Stomach (tissue), 9 donors: ENCODE measurements around the gene TEPSIN. TPM values are rescaled to one million over a fixed set of nuclear protein-coding genes. Genes with fewer than 3 reads are reported as not detected.

Experiments used
- DNase-seq, 2 donors: peaks; one replicate each; pipeline versions ENCODE4 v3.0.0 to v3.0.0-alpha.2; 2013 to 2019
- H3K27ac ChIP-seq, 5 donors: fragments of 200-600 bp in 4 of 5; sonication (generic) in 4 of 5; one replicate each; pipeline ENCODE4 v1.5.1; 2013 to 2019; ENCODE audit warnings: mild to moderate bottlenecking in 1 of 5, moderate library complexity in 1 of 5
- H3K27me3 ChIP-seq, 3 donors: fragments of 200-600 bp; sonication (generic); one replicate each; pipeline ENCODE4 v1.5.1; 2017 to 2019; ENCODE audit warnings: mixed run types in 1 of 3
- H3K36me3 ChIP-seq, 4 donors: fragments of 200-600 bp; sonication (generic); 1 replicate in 3 of 4; 2 replicates in 1 of 4; pipeline ENCODE4 v1.5.1; 2016 to 2019
- H3K4me1 ChIP-seq, 4 donors: fragments of 200-600 bp; sonication (generic); one replicate each; pipeline ENCODE4 v1.5.1; 2016 to 2019
- H3K4me3 ChIP-seq, 4 donors: fragments of 200-600 bp; sonication (generic) in 3 of 4; one replicate each; pipeline ENCODE4 v1.5.1; 2016 to 2019; ENCODE audit warnings: mild to moderate bottlenecking in 1 of 4
- H3K9me3 ChIP-seq, 4 donors: fragments of 200-600 bp; sonication (generic); one replicate each; pipeline ENCODE4 v1.5.1; 2016 to 2019
- EP300 ChIP-seq: sonication (generic); formaldehyde crosslinking; IDR thresholded peaks from one replicate; pipeline ENCODE4 v1.6.1; 2017; ENCODE audit warnings: antibody characterized with exemption
- POLR2A ChIP-seq, 4 donors: fragments of 450-650 bp; IDR thresholded peaks; one replicate each; pipeline ENCODE4 v1.6.1; 2016; ENCODE audit warnings: antibody characterized with exemption in 4 of 4, control low read depth in 2 of 4, mild to moderate bottlenecking in 1 of 4, moderate library complexity in 1 of 4
- POLR2AphosphoS5 ChIP-seq, 3 donors: sonication (generic); formaldehyde crosslinking; IDR thresholded peaks; one replicate each; pipeline ENCODE4 v1.6.1; 2016; ENCODE audit warnings: antibody characterized with exemption in 3 of 3
- WGBS, 5 donors: extraction: QIAGEN DNeasy Blood & Tissue Kit in 3 of 5; methylation state at CpG; one replicate each; pipeline versions ENCODE4 v1.1.5 to v1.1.7; 2013 to 2018; 5-methylcytosine and 5-hydroxymethylcytosine counted together
- intact Hi-C: fragments of 100-400 bp; cut with DNase I; formaldehyde crosslinking; loops from one replicate; pipeline ENCODE4 v1.15.1; 2023; ENCODE audit warnings: low total_unique reads
- polyA plus RNA-seq, 3 donors: library from polyadenylated mRNA; stranded (reverse); fragments of 200-250 nt; gene quantifications; one replicate each; pipeline ENCODE4 v1.2.3, GENCODE V29; 2013
- total RNA-seq, 5 donors: library from RNA; depleted of rRNA; stranded (reverse); fragments of >200 nt; gene quantifications; one replicate each; pipeline versions ENCODE4 v1.1.0 to v1.2.3, GENCODE V29; 2014 to 2016
- TF ChIP-seq, protein P1 (sequence below), 7 experiments: fragments of 450-650 bp in 4 of 7; fragments of 200-600 bp in 3 of 7; sonication (generic) in 3 of 7; IDR thresholded peaks; one replicate each; pipeline ENCODE4 v1.5.1; 2016 to 2019; ENCODE audit warnings: antibody characterized with exemption in 7 of 7, control low read depth in 2 of 7, mild to moderate bottlenecking in 1 of 7
- donor health status: healthy with polysubstance abuse.
- donor health status: Bipolar disorder and iron deficiency.
- donor health status: healthy.

TEPSIN gene
- total and polyA plus RNA-seq, 8 donors: 9.4 to 295 (median 21.4) TPM

DNA sequence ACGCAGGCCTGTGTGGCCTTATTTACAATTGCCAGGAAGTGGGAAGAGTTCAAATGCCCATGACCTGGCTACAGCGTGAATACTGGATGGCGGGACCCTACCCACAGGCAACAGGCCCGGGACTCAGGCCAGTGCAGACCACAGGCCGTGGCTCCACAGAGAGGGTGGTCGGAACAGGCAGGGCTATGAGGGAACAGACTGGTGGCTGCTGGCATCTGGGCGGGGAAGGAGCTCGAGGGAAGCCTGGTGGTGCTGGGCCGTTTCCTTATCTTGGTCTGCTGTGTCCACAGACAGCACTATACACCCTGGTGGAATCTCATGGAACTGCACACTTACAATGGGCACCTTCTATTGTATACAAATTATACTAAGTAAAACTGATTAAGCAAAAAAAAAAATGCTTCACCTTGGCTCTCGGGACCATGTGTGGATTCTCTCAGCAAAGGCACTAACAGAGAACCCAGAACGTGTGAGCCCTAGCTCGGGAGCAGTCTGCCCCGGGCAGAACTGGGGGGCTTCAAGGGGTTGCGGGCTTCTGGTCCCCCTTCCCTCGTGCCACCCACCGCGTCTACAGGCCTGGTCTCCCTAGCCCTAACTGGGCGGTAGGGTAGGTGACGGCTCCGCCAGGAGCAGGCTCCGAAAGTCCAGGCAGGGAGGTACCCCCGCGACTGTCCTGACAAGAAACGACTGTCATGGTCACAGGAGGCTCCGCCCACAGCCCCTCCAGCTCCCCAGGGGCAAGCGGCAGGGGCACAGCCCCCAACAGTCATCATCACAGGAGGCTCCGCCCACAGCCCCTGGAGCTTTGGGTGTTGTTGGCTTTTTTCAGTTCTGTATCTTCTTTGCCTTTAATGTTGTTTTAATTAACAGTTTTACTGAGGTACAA lies 37.9 kb downstream of the TEPSIN start:
- Histone ChIP-seq H3K9me3 (no peaks in the 10 kb centered on the region), H3K4me1 (peaks cover 0 to 20% (median 12%) of the 10 kb centered on the region in 4 donors), H3K36me3 (peaks cover 0 to 64% (median 47%) of the 10 kb centered on the region in 4 donors), H3K27ac (peak overlapping the region in 2 of 5 donors; percentile 11 to 30), H3K27me3 (no peaks in the 10 kb centered on the region), H3K4me3 (no peak overlapping the region)
- TF ChIP-seq EP300 (no peak), POLR2A (IDR thresholded peaks at IDR 0.05) (no peak), POLR2AphosphoS5 (IDR thresholded peaks at IDR 0.05) (peak in 1 of 3 donors; percentile 53)
- TF ChIP-seq, protein P1, sequence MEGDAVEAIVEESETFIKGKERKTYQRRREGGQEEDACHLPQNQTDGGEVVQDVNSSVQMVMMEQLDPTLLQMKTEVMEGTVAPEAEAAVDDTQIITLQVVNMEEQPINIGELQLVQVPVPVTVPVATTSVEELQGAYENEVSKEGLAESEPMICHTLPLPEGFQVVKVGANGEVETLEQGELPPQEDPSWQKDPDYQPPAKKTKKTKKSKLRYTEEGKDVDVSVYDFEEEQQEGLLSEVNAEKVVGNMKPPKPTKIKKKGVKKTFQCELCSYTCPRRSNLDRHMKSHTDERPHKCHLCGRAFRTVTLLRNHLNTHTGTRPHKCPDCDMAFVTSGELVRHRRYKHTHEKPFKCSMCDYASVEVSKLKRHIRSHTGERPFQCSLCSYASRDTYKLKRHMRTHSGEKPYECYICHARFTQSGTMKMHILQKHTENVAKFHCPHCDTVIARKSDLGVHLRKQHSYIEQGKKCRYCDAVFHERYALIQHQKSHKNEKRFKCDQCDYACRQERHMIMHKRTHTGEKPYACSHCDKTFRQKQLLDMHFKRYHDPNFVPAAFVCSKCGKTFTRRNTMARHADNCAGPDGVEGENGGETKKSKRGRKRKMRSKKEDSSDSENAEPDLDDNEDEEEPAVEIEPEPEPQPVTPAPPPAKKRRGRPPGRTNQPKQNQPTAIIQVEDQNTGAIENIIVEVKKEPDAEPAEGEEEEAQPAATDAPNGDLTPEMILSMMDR (IDR thresholded peaks at IDR 0.05): peak in 5 of 7 experiments; percentile 57 to 84 (median 74)
- intact Hi-C loops: no loop called here
- 51 to 60% (median 55%) methylated on average over 23 to 27 of the region's 27 CpGs for WGBS, 5 donors
- DNase-seq: peak; percentile 79 to 91

DNA sequence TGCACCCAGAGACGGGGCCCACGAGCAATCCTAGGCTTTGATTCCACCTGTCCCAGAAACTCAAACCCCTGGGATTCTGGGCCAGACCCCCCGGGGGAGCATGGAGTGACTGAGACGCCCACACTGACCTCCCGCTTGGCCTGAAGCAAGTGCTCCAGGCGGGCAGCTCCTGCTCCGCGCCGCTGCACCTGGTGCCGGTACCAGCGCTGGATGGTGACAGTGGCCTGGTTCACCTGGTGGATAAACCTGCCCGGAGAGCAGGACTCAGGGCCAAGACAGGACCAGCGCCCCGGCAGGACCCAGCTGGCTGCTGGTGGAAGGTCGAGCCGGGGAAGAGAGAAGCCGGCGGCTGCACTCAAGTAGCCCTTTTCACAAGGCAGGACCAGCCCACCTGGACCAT lies 38.7 kb downstream of the TEPSIN start:
- no peak overlapping the region for H3K4me3 ChIP-seq
- H3K36me3 ChIP-seq: peaks cover 0 to 71% (median 54%) of the 10 kb centered on the region in 4 donors
- H3K27me3 ChIP-seq: no peaks in the 10 kb centered on the region
- H3K27ac ChIP-seq: peak overlapping the region in 1 of 5 donors; percentile 30
- no peak for TF ChIP-seq EP300
- TF ChIP-seq POLR2AphosphoS5 (IDR thresholded peaks at IDR 0.05): no peak
- TF ChIP-seq, protein P1 (IDR thresholded peaks at IDR 0.05): no peak
- TF ChIP-seq POLR2A (IDR thresholded peaks at IDR 0.05): no peak
- DNase-seq: no peak
- no peaks in the 10 kb centered on the region for H3K9me3 ChIP-seq
- peaks cover 0 to 20% (median 12%) of the 10 kb centered on the region in 4 donors for H3K4me1 ChIP-seq
- WGBS, 5 donors: 78 to 90% (median 83%) methylated on average over 17 to 18 of the region's 18 CpGs; no CpG with 5 or more reads in 1 of the 5 donors
- intact Hi-C loops: no loop called here

DNA sequence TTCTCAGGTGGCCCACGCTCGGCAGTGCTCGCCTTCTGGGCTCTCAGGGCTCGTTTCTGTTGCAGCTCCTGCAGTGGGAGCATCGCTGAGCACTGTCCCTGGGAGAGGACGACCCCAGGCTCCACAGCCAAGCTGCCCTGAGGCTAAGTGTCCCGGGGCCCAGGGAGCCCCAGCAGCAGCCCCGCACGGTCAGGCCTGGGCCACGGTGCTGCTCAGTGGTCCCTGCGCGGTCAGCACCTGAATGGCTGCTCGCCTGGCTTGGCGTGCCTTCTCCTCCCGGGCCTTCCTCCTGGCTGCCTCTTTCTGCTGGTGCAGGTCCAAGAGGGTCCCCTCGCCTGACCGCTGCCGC lies 39.4 kb downstream of the TEPSIN start:
- Histone ChIP-seq H3K27ac (no peak overlapping the region), H3K36me3 (peaks cover 0 to 77% (median 61%) of the 10 kb centered on the region in 4 donors), H3K27me3 (no peaks in the 10 kb centered on the region), H3K4me3 (no peak overlapping the region), H3K9me3 (no peaks in the 10 kb centered on the region), H3K4me1 (peaks cover 0 to 20% (median 12%) of the 10 kb centered on the region in 4 donors)
- no peak for DNase-seq
- TF ChIP-seq POLR2A (IDR thresholded peaks at IDR 0.05) (no peak), EP300 (no peak), POLR2AphosphoS5 (IDR thresholded peaks at IDR 0.05) (no peak)
- TF ChIP-seq, protein P1 (IDR thresholded peaks at IDR 0.05): no peak
- intact Hi-C loops: no loop called here
- WGBS, 5 donors: 85 to 95% (median 94%) methylated on average over 11 to 18 of the region's 18 CpGs

DNA sequence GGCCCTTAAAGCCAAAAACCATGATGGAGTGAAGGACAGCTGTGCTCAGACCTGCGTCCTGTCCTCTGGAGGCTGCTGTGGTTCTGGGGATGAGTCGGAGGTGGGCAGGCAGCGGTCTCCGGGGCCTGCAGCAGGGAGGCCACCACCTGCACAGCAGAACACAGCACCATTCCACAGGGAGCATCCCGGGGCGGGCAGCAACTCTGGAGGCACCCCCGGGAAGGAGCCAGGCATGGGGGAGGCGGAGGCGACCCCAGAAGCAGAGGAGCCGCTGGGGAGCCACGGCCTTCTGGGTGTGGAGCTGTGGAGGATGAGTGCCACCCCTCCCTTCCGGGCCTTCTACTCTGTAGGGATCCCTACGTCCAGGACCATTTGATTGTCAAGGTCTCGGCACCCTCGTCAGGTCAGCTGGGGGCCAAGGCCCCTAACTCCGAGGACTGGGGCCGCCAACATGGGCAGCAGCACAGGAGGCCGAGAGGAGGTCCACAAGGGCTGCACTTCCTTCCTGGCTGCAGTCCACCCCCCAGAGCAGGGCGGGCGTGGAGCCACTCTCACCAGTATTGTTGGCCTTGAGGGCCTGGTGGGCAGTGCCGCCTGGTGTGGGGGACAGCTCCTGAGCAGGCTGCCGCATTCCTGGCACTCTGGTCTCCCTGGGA lies 39.9 kb downstream of the TEPSIN start:
- intact Hi-C loops: no loop called here
- H3K9me3 ChIP-seq: no peaks in the 10 kb centered on the region
- TF ChIP-seq POLR2AphosphoS5 (IDR thresholded peaks at IDR 0.05) (no peak), POLR2A (IDR thresholded peaks at IDR 0.05) (no peak), EP300 (no peak)
- TF ChIP-seq, protein P1 (IDR thresholded peaks at IDR 0.05): no peak
- no peaks in the 10 kb centered on the region for H3K27me3 ChIP-seq
- H3K27ac ChIP-seq: no peak overlapping the region
- no peak overlapping the region for H3K4me3 ChIP-seq
- 89 to 97% (median 92%) methylated on average over 12 to 22 of the region's 22 CpGs for WGBS, 5 donors
- DNase-seq: no peak
- peaks cover 0 to 22% (median 12%) of the 10 kb centered on the region in 4 donors for H3K4me1 ChIP-seq
- H3K36me3 ChIP-seq: peaks cover 0 to 80% (median 59%) of the 10 kb centered on the region in 4 donors
